Adipocyte (in vitro differentiated cells): Measurements from ENCODE around the gene NUCB2.
A peak's percentile ranks its signal among the peaks of the same experiment; 100 is the strongest.

Experiments
- DNase-seq: peaks from one replicate; pipeline ENCODE4 v3.0.0-alpha.2; 2015; ENCODE audit warnings: low read depth
- H3K27me3 ChIP-seq: replicated peaks from 2 replicates; pipeline ENCODE4 v1.7.0; 2013; ENCODE audit warnings: mild to moderate bottlenecking, low read length, moderate library complexity; ENCODE audit not compliant: control insufficient read depth, insufficient read depth
- H3K36me3 ChIP-seq: 2 replicates; pipeline ENCODE4 v1.7.0; 2013; ENCODE audit warnings: low read length, mild to moderate bottlenecking, moderate library complexity; ENCODE audit not compliant: control insufficient read depth, insufficient read depth, severe bottlenecking
- H3K4me1 ChIP-seq: 2 replicates; pipeline ENCODE4 v1.7.0; 2013; ENCODE audit warnings: mild to moderate bottlenecking, low read length, moderate library complexity; ENCODE audit not compliant: control insufficient read depth, insufficient read depth
- H3K4me3 ChIP-seq: 2 replicates; pipeline ENCODE4 v1.7.0; 2013; ENCODE audit warnings: mild to moderate bottlenecking, low read length, moderate library complexity
- H3K9ac ChIP-seq: 2 replicates; pipeline ENCODE4 v1.7.0; 2013; ENCODE audit warnings: mild to moderate bottlenecking, low read length, moderate library complexity
- H3K9me3 ChIP-seq: 2 replicates; pipeline ENCODE4 v1.7.0; 2013; ENCODE audit warnings: mild to moderate bottlenecking, low read length, moderate library complexity; ENCODE audit not compliant: control insufficient read depth

Gene NUCB2

DNA sequence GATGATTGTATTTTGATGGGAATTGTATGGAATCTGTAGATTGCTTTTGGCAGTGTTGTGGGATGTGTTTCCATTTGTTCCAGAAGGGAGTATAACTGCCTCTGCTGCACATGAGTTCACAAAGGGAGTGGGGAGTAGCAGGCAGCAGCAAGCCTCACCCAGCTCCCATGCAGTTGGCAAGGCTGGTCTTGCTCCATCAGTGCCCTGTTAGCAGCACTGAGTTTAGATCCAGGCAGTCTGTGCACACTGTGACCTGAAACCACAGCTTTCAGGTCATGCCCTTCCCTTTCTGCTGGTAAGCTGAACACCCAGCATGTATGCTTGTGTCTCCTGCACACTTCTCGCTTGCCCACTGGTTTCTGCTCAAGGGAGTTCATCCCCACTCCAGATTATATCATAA is 3.7 kb upstream of the NUCB2 start:
- Histone ChIP-seq H3K9ac (no peak overlapping the region), H3K4me1 (peaks cover 8% of the 10 kb centered on the region), H3K36me3 (no peaks in the 10 kb centered on the region), H3K27me3 (no peaks in the 10 kb centered on the region), H3K4me3 (no peak overlapping the region), H3K9me3 (no peaks in the 10 kb centered on the region)
- DNase-seq = no peak

DNA sequence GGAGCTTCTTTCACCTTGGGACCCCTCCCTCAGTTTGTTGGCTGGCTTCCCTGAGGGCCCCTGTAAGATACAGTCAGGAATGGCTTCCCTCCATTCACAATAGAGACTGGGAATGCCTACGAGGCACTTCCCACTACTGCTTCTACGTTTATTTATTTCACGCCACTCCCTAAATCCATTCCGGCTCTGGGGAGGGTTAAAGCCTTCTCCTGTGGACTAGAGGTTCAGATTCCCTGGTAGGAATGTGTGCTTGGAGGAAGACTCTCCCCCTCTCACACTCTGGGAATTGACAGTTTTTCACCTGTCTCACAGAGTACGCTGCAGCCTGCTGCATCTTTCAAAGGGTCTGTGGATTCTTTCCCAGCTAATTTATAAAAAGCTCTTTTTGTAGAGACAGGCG is 3.3 kb upstream of the NUCB2 start:
- no peaks in the 10 kb centered on the region for H3K27me3 ChIP-seq
- H3K9me3 ChIP-seq = no peaks in the 10 kb centered on the region
- H3K4me3 ChIP-seq = no peak overlapping the region
- H3K9ac ChIP-seq = no peak overlapping the region
- DNase-seq = no peak
- peaks cover 9% of the 10 kb centered on the region for H3K4me1 ChIP-seq
- H3K36me3 ChIP-seq = no peaks in the 10 kb centered on the region

- H3K9ac ChIP-seq = no peak overlapping the region
- H3K4me1 ChIP-seq = peaks cover 9% of the 10 kb centered on the region
- DNase-seq = no peak
- no peaks in the 10 kb centered on the region for H3K36me3 ChIP-seq
- H3K9me3 ChIP-seq = no peaks in the 10 kb centered on the region
- H3K27me3 ChIP-seq = no peaks in the 10 kb centered on the region
- no peak overlapping the region for H3K4me3 ChIP-seq
Observed at GRCh38 chr11:17273668-17274282, 2.8 kb upstream of the NUCB2 start.

DNA sequence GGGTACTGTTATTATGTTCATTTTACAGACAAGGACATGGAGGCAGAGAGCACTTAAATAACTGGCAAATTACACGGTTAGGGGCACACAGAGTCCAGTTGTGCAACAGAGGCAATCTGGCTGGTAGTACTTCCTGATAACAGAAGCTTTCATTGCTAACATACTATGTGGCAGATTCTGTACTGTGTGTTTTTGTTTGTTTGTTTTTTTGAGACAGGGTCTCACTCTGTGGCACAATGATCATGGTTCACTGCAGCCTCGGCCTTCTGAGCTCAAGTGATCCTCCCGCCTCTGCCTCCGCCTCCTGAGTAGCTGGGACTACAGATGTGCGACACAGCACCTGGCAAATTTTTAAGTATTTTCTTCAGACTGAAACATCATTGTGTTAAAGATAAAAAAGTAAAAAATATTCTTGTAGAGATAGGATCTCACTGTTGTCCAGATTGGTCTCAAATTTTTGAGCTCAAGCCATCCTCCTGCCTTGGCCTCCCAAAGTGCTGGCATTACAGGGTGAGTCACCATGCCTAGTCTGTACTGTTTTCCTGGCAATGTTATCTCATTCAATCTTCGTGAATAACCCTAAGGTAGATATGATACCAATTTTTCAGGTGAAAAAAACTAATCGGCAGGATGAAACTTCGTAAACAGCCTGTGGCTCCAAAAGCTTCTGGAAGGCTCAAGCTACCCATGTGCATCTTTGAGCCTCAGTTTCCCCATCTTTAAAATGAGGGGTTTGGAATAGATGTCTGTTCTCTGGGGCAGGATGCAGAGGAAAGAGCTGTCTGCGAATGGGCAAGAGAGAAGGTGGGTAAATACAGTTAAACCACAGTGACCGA is 921 bp upstream of the NUCB2 start:
- no peak for DNase-seq
- H3K36me3 ChIP-seq = no peaks in the 10 kb centered on the region

GRCh38 chr11:17277024-17277584 is 565 bp downstream of the NUCB2 start:
- H3K36me3 ChIP-seq = no peaks in the 10 kb centered on the region
- peak overlapping the region; percentile 91 for H3K9ac ChIP-seq
- H3K4me3 ChIP-seq = peak overlapping the region; percentile 94
- H3K4me1 ChIP-seq = peaks cover 9% of the 10 kb centered on the region
- no peaks in the 10 kb centered on the region for H3K27me3 ChIP-seq
- H3K9me3 ChIP-seq = no peaks in the 10 kb centered on the region
- peak; percentile 74 for DNase-seq

More for the DNA sequence above, 921 bp upstream of the NUCB2 start:
- no peaks in the 10 kb centered on the region for H3K27me3 ChIP-seq
- H3K4me3 ChIP-seq = peak overlapping the region; percentile 94
- peak overlapping the region; percentile 91 for H3K9ac ChIP-seq
- H3K4me1 ChIP-seq = peaks cover 9% of the 10 kb centered on the region
- H3K9me3 ChIP-seq = no peaks in the 10 kb centered on the region

DNA sequence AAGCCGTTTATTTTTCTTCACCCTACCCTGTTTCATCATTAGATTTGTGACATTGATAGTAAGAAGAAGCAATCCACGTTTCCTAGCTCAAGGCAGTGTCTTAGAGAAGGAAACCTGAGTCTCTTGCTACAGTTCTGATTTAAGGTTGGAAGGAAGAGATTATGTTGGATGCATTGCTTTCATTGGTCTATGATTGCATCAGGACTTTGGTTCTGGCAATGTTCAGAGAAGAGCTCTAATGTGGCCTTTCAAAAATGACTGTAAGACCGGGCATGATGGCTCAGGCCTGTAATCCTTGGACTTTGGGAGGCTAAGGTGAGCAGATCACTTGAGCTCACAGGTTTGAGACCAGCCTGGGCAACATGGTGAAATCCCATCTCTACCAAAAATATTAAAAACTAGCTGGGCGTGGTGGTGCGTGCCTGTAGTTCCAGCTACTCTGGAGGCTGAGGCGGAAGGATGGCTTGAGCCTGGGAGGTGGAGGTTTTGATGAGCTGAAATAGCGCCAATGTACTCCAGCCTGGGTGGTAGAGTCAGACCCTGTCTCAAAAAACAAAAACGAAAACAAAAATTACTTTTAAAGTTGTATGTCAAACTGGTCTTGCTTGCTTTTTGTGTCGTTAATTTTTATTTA is 4.1 kb downstream of the NUCB2 start:
- Histone ChIP-seq H3K9ac (no peak overlapping the region), H3K9me3 (no peaks in the 10 kb centered on the region), H3K4me3 (no peak overlapping the region), H3K36me3 (peaks cover under 1% of the 10 kb centered on the region), H3K4me1 (peaks cover 9% of the 10 kb centered on the region), H3K27me3 (no peaks in the 10 kb centered on the region)
- peak; percentile 35 for DNase-seq

- Histone ChIP-seq H3K36me3 (peaks cover 22% of the 10 kb centered on the region), H3K4me1 (no peaks in the 10 kb centered on the region)
Observed at GRCh38 chr11:17286332-17286731, 9.8 kb downstream of the NUCB2 start.

DNA sequence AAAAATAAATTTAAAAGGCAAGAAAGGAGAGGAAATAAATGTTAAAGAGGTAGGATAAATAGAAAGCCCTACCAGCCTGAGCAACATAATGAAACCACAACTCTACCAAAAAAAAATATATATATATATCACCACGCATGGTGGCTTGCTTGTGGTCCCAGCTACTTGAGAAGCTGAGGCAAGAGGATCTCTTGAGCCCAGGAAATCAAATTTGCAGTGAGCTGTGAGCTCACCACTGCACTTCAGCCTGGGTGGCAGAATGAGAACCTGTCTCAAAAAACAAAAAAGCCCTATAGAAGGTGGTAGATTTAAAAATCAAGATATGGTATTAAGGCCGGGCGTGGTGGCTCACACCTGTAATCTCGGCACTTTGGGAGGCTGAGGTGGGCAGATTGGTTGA is 10.5 kb downstream of the NUCB2 start:
- no peak overlapping the region for H3K4me3 ChIP-seq
- no peaks in the 10 kb centered on the region for H3K27me3 ChIP-seq
- DNase-seq = no peak
- no peak overlapping the region for H3K9ac ChIP-seq
- H3K4me1 ChIP-seq = peaks cover 4% of the 10 kb centered on the region
- H3K9me3 ChIP-seq = no peaks in the 10 kb centered on the region
- H3K36me3 ChIP-seq = peaks cover 22% of the 10 kb centered on the region

More at GRCh38 chr11:17286332-17286731, 9.8 kb downstream of the NUCB2 start:
- Histone ChIP-seq H3K9ac (no peak overlapping the region), H3K4me3 (no peak overlapping the region), H3K9me3 (no peaks in the 10 kb centered on the region), H3K27me3 (no peaks in the 10 kb centered on the region)
- DNase-seq = no peak

- H3K4me1 ChIP-seq = peaks cover 4% of the 10 kb centered on the region
- no peaks in the 10 kb centered on the region for H3K9me3 ChIP-seq
- no peak overlapping the region for H3K4me3 ChIP-seq
- H3K36me3 ChIP-seq = peaks cover 24% of the 10 kb centered on the region
- DNase-seq = no peak
- no peaks in the 10 kb centered on the region for H3K27me3 ChIP-seq
- no peak overlapping the region for H3K9ac ChIP-seq
Observed at GRCh38 chr11:17291710-17292109, 15.2 kb downstream of the NUCB2 start.

DNA sequence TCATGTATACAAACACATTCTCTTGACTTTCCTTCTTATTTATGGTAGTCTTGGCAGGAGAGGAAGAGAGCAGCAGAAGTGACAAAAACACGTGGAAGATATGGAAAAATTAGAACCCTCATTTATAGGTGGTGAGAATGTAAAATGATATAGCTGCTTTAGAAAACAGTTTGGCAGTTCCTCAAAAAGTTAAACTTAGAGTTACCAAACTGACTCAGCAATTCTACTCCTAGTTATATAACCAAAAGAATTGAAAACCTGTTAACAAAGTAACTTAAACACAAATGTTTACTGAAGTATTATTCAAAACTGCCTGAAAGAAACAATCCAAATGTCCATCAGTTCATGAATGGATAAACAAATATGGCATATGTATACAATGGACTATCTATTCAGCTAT is 16.8 kb downstream of the NUCB2 start:
- Histone ChIP-seq H3K9ac (no peak overlapping the region), H3K4me1 (peaks cover 4% of the 10 kb centered on the region), H3K27me3 (no peaks in the 10 kb centered on the region), H3K4me3 (no peak overlapping the region), H3K9me3 (no peaks in the 10 kb centered on the region), H3K36me3 (peaks cover 26% of the 10 kb centered on the region)
- DNase-seq = peak; percentile 23

DNA sequence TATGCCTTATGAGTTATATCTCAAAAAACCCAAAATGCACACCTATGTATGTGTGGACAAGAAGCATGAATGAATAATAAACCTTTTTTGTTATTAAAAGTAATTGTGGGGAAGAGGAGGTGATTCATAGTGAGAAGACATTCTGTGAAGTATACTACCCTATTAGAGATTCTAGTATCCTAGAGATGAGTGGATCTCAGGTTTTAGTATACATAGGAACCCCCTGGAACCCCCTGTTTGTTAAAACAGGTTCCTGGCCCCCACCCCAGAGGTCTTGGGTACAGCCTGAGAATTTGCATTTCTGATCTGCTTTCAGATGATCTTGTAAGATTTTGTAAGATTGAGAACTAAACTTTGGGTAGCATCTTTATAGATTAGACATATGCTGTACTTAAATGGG is 17.5 kb downstream of the NUCB2 start:
- Histone ChIP-seq H3K4me3 (no peak overlapping the region), H3K9ac (no peak overlapping the region), H3K27me3 (no peaks in the 10 kb centered on the region), H3K4me1 (peaks cover 4% of the 10 kb centered on the region), H3K36me3 (peaks cover 25% of the 10 kb centered on the region), H3K9me3 (no peaks in the 10 kb centered on the region)
- no peak for DNase-seq
